ENCODE measurements around the gene CACNA2D1.

Gene CACNA2D1
- 0 reads per million in 2 experiments for total RNA-seq

GRCh38 chr7:82443547-82444219 is at the start of gene CACNA2D1:
CACNA2D1 (minus strand) TSS chr7:82443777.
- DNase-seq (ENCODE audit: low read depth), result no peak

- DNase-seq (ENCODE audit: low read depth), result no peak
Measured at GRCh38 chr7:82481499-82482097, 38.0 kb upstream of the CACNA2D1 start.

GRCh38 chr7:82477733-82478515 is 34.3 kb upstream of the CACNA2D1 start:
- DNase-seq (ENCODE audit: low read depth), result no peak

- no peak for DNase-seq (ENCODE audit: low read depth)
Measured at GRCh38 chr7:82472966-82473365, 29.4 kb upstream of the CACNA2D1 start.

GRCh38 chr7:82471351-82472020 is 27.9 kb upstream of the CACNA2D1 start:
- no peak for DNase-seq (ENCODE audit: low read depth)

- DNase-seq (ENCODE audit: low read depth), result no peak
Measured at GRCh38 chr7:82469207-82469606, 25.6 kb upstream of the CACNA2D1 start.

GRCh38 chr7:82468435-82468834 is 24.9 kb upstream of the CACNA2D1 start:
- no peak for DNase-seq (ENCODE audit: low read depth)

- no peak for DNase-seq (ENCODE audit: low read depth)
Measured at GRCh38 chr7:82467020-82467419, 23.4 kb upstream of the CACNA2D1 start.

- no peak for DNase-seq (ENCODE audit: low read depth)
Measured at GRCh38 chr7:82464372-82464771, 20.8 kb upstream of the CACNA2D1 start.

- no peak for DNase-seq (ENCODE audit: low read depth)
Measured at GRCh38 chr7:82455295-82455694, 11.7 kb upstream of the CACNA2D1 start.

GRCh38 chr7:82450759-82451158 is 7.2 kb upstream of the CACNA2D1 start:
- DNase-seq (ENCODE audit: low read depth), result no peak

- no peak for DNase-seq (ENCODE audit: low read depth)
Measured at GRCh38 chr7:82449910-82450309, 6.3 kb upstream of the CACNA2D1 start.

- DNase-seq (ENCODE audit: low read depth), result no peak
Measured at GRCh38 chr7:82446897-82447296, 3.3 kb upstream of the CACNA2D1 start.

- DNase-seq (ENCODE audit: low read depth), result no peak
Measured at GRCh38 chr7:82445271-82445670, 1.7 kb upstream of the CACNA2D1 start.

GRCh38 chr7:82444220-82444909 is 788 bp upstream of the CACNA2D1 start:
- no peak for DNase-seq (ENCODE audit: low read depth)

GRCh38 chr7:82443036-82443546 is 486 bp downstream of the CACNA2D1 start:
- DNase-seq (ENCODE audit: low read depth), result no peak

GRCh38 chr7:82442492-82443035 is 1.0 kb downstream of the CACNA2D1 start:
- DNase-seq (ENCODE audit: low read depth), result no peak

GRCh38 chr7:82441669-82442478 is 1.7 kb downstream of the CACNA2D1 start:
- no peak for DNase-seq (ENCODE audit: low read depth)

GRCh38 chr7:82438521-82438920 is 5.1 kb downstream of the CACNA2D1 start:
- DNase-seq (ENCODE audit: low read depth), result no peak

- no peak for DNase-seq (ENCODE audit: low read depth)
Measured at GRCh38 chr7:82435769-82436168, 7.8 kb downstream of the CACNA2D1 start.

All from T follicular helper cell (primary cell).